Gastroesophageal sphincter (tissue), 4 donors: Measurements from ENCODE around the gene TMEM144. TPM values are rescaled to one million over a fixed set of nuclear protein-coding genes. Genes with fewer than 3 reads are reported as not detected.

ENCODE experiments used
- total RNA-seq, 4 donors: library from RNA; depleted of rRNA; stranded (reverse); fragments of >200 nt; gene quantifications; one replicate each; pipeline ENCODE4 v1.1.0, GENCODE V29; 2016

The TMEM144 gene
- total RNA-seq, 4 donors from 2014 or later, result 3.9 to 13.4 (median 6.3) TPM

Other genes with a start within 250 kb of the TMEM144 start
- 10 to 100 TPM; 33.8 to 66.6 (median 42.0) TPM for gene GASK1B, start 37.5 kb upstream of the TMEM144 start, total RNA-seq